Fibroblast of skin of right quadriceps (primary cell): Measurements from ENCODE around the gene IQSEC3.
"Not testable (repeated sequence)": the region's sequence is repeated elsewhere in the genome, so short reads cannot be mapped to it uniquely, and the experiment has no call there.

ENCODE experiments used
- DNase-seq: peaks from one replicate; pipeline ENCODE4 v3.0.0-alpha.2; 2013

IQSEC3 gene

DNA sequence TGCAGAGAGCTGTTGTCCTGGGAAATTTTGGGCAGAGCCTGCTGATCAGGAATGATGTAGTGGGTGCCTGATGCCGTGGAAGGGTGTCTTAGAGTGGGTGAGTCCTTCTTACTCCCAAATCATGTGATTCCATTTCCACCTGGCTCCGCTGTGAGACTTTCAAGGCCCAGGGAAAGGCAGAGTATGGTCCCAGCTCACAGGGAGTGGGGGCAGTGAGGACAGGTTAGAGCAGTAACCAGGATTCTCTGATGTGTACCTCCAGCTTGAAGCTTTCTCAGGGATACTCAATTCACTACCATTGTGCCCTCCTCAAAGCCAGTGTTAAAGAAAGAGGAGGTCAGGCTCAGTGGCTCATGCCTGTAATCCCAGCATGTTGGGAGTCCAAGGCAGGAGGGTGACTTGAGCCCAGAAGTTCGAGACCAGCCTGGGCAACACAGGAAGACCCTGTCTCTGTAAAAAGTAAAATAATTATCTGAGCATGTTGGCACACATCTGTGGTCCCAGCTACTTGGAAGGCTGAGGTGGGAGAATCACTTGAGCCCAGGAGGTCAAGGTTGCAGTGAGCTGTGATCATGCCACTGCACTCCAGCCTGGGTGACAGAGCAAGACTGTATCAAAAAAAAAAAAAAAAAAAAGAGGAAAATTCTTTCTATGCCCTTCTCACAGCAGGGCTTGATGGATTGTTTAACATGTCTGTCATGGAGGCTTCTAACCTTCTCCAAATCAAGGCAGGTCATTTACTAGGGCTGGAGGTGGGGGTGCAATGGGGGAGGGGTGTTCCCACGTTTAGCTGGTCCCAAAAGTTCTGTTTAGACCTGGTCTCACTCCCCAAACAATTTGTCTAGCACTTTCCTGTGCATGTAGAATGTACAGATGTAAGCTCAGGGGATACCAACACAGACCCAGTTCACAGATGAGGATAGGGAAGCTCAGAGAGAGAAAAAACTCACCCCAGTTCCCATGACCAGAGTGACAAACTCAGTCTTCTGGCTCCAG, 12.5 kb upstream of the IQSEC3 start:
- DNase-seq = no peak

DNA sequence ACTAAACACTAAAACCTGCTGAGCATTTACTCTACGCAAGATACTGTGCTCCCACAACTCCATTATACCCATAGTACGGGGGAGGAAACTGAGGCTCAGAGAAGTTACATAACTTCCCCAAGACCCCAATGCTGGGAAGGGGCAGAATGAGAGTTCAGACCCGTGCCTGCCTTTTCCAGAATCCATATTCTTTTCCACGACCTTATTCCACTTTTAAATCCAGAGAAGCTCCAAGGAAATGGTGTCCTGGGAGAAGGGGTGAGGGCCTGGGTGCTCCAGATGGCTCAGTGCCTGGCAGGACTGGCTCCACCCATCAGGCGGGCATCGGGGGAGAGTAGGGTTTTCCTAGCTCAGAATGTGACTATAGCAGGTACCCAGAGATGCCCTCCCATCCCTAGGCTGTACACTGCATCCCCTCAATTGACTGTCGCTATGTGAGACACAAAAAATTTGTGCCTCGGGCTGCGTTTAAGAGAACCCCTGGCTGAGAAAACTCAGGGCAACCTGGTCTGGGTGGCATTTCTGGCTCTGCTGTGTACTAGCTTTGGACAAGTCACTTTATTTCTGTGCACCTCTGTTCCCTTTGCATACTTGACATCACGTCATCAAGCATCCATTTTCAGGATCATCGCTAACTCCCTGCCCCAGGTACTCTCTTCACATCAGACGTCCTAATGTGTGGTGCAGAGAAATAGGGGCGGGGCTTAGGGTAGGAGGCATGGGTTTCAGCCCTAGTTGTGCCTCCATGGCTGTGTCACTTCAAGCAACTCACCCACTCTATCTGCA, 11.6 kb upstream of the IQSEC3 start:
- no peak for DNase-seq

DNA sequence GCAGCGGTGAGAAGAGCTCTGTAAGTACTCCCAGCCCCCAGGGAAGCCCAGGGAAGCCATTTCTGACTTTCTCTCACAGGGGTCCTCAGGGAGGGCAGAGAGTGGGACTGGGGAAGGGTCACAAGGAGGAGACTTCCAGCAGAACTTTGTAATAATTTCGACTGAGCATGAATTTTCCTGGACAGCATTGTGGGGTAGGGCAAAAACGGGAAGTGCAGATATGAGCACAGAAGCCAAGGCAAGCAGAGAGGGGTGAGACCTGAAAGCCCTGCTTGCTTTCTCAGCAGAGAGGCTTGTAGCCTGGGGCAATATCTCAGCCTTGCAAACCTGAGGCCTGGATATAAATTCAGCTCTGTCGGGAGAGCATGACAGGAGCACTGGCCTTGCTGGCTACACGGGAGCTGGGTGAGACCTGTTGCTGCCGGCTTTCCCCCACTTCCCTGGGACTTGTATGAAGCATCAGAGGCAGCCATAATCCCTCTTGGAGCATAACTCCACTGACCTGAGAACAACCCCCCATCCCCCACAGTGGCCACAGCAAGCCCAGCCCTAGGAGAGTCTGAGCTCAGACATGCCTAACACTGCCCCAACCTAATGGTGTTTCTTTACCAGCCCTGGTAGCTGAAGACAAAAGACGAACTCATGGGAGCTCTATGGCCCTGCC, 9.8 kb upstream of the IQSEC3 start:
- DNase-seq = no peak

DNA sequence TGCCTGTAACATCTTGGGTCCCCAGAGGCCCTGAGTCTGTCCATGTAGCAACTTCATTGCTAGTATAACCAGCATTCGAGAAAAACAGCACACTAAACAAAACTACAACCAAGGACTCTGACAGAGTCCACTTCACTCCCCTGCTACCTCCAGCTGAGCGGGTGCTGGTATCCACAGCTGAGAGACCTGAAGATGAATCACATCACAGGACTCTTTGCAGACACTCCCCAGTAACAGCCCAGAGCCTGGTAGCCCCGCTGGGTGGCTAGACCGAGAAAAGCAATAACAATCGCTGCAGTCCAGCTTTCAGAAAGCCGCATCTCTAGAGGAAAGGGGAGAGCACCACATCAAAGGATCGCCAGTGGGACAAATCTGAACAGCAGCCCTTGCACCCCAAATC, 9.0 kb upstream of the IQSEC3 start:
- DNase-seq = no peak

DNA sequence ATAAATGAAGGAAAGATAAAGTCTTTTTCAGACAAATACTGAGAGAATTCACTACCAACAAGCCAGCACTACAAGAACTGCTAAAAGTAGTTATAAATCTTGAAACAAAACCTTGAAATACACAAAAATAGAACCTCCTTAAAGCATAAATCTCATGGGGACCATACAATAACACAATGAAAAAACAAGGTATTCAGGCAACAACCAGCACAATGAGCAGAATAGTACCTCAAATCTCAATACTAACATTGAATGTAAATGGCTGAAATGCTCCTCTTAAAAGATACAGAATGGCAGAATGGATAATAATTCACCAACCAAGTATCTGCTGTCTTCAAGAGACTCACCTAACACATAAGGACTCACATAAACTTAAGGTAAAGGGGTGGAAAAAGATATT, 7.7 kb upstream of the IQSEC3 start:
- no peak for DNase-seq

DNA sequence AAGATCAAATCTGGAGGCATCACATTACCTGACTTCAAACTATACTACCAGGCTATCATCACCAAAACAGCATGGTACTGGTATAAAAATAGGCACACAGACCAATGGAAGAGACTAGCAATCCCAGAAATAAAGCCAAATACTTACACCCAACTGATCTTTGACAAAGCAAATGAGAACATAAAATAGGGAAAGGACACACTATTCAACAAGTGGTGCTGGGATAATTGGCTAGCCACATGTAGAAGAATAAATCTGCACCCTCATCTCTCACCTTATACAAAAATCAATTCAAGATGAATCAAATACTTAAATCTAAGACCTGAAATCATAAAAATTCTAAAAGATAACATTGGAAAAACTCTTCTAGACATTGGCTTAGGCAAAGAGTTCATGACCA, 4.7 kb upstream of the IQSEC3 start:
- DNase-seq = not testable (repeated sequence)

DNA sequence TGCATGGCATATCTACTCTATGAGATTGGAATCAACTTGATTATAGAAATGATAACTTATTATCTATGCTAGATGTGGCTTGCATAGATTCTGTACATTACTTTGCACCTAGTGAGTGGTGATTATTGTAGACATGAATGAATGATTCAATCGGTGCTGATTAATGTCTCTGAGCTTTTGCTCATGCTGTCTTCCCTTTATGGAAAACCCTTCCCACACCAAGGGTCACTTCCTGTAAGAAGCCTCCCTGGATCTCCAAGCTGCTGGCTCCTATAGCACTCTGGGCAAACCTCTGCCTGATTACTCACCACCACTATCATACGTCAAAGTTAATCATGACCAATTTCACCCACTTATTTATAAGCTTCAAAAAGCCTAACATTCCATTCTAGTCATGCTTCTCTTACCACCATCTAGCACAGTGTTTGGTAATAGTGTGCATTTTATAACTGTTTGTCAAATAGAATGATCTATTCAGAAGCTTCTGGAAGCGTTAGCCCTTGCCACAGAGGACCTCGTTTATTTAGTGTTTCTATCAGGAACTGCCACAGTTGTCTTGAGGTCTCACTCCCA, 990 bp upstream of the IQSEC3 start:
- peak; percentile 68 for DNase-seq

DNA sequence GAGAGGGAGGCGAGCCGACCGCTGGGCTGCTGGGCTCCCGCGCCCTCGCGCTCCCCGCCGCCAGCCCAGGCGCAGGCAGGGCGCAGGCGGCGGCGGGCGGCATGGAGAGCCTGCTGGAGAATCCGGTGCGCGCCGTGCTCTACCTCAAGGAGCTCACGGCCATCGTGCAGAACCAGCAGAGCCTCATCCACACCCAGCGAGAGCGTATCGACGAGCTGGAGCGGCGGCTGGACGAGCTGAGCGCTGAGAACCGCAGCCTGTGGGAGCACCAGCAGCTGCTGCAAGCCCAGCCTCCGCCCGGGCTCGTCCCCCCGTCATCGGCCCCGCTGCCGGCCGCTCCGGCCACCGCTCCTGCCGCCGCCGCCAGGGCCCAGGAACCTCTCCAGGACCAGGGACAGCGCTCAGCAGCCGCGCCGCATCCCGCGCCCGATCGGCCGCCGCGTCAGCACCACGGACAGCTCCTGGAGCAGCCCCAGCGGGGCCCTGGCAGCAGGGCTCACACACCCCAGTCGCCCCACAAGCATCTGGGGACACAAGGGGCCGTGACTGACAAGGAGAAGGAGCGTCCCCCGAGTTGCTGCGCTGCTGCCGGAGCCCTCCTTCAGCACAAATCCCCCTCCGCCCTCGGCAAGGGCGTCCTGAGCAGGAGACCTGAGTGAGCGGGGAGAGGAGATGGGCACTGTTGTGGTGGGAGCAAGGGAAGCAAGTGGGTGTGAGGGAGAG, 376 bp downstream of the IQSEC3 start:
- not testable (repeated sequence) for DNase-seq

DNA sequence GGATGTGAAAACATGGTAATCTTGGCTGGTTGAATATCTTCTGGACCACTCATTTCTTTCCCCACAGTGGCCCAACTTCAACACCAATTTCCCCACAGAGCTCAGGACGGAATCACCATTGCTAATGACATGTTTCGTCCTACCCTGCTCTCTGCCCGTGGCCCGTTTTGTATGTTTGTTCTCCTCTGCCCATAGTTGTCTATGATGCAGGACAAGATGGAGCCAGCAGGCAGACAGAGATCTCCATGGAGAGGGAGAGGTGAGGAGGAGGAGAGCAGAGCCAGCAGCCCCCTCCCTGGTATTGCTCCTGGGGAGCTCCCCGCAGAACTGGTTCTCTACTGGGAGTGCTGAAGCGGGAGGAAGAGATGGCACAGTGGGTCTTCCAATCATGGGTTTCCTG, 3.1 kb downstream of the IQSEC3 start:
- not testable (repeated sequence) for DNase-seq

DNA sequence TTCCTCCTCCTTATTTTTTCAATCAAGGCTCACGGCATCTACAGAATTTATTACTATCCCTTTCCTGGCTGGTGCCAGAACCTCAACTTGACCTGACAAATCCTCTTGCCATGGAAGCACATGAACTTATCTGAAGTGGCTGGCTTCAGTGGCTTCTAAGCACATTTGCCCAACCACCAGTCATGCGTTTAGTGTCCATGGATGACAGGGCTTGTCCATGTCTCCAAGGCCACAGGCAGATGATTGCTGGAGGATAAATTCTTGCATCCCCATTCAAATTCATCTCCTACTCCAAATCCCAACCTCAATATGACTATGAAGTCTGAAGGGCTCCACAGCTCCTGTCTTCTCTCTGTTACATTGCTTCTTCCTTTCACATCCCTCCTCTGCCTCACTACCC, 4.0 kb downstream of the IQSEC3 start:
- not testable (repeated sequence) for DNase-seq

DNA sequence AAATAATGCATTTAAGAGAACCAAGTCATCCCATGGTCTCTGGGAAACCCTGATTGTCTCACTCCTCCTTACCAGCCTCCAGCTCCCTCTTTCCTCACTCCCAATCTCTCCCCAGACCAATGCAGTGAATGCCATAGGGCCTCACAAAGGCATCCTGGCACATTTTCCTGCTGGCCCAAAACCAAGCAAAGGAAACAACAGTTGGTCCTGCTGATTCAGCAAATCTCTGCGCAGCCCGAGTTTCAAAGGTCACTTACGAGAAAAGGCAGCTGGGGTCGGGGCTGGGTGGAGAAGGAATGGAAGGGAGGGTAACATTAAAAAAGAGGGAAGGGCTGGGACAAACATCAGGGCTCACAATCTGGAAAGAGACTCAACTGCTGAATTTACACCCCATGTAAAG, 5.5 kb downstream of the IQSEC3 start:
- not testable (repeated sequence) for DNase-seq

DNA sequence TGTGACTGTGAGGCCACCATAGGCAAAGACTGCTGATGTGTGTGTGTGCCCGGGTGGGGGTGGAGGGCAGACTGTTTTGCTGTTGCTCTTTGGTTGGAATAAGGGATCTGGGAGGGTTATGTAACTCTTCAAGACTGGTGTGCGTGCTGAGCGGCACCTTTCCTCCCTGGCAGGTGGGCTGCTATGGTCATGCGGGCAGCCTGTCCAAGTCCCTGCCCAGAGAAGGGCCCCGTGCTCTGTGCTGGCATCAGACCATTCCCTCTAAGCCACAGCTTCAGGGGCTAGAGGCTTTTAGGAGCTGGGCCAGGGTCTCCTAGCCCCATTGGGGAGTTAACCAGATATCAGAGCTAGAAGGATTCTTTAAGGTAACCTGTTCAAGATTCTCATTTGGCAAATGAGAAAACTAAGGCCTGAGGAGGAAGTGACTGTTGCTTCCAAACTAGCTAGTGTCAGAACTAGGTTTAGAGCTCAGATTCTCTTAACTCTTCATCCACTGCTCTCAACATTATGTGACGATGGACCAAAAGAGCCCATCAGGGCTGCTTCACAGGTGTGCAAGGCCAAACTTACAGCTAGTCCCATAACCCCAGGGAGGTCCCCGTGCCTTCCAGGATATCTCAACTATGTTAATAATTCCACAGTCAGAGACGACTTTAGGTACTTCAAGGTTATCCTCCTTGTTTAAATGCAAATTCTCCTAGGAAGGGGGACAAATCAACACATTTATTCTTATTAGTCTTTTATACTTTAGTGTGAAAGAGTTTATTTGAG, 8.0 kb downstream of the IQSEC3 start:
- DNase-seq = not testable (repeated sequence)

DNA sequence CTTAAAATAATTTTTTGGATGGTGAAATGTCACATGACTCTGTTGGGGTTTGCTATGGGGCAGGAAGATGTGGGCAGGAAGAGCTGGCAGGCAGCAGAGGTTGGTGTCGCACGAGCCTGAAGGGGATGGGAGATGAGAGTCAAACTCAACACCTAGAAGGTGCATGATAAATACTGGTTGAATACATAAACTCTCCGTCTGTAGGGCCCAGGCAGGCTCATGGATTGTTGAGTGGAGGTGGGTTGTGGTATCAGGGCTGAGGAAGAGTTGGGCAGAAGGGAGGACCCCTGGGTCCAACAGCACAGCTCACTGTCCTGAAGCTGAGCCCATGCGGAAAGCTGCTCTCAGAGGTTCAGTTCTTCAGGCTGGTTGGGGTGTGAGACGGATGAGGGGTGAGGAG, 9.0 kb downstream of the IQSEC3 start:
- not testable (repeated sequence) for DNase-seq

DNA sequence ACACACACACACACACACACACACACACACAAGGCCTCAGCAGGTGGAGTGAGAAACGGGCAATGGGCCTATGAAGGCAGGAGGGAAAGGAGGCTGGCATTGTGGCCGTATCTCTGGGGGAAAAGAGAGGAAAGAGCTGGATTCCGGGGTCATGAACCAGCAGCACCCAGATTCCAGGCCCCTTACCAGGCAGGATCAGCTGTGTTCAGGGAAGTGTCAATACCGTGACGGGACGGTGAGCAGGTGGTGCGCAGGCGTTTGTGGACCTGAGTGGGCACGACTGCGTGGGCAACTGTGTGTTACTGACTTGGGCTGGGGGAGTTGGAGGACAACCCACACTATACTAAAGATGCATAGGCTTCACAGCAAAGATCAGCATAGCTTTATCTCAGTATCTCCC, 9.5 kb downstream of the IQSEC3 start:
- DNase-seq = not testable (repeated sequence)

DNA sequence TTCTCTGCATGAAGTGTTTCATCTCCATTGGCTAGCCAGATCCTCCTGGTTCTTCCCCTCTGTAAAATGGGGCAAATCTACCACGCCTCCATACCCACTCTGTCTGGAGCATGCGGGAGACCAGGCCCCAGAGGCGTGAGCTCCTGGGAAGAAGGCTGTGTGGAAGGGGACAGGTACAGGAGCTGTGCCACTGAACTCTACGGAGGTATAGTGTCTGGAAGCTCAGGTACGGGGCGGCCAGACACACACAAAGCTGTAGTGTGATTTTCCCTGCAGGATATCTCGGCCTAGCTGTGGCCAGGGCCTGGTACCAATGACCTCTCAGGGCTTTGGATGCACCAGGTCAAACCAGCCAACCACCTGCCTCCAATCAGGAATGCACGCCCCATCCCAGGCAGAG, 10.0 kb downstream of the IQSEC3 start:
- not testable (repeated sequence) for DNase-seq

DNA sequence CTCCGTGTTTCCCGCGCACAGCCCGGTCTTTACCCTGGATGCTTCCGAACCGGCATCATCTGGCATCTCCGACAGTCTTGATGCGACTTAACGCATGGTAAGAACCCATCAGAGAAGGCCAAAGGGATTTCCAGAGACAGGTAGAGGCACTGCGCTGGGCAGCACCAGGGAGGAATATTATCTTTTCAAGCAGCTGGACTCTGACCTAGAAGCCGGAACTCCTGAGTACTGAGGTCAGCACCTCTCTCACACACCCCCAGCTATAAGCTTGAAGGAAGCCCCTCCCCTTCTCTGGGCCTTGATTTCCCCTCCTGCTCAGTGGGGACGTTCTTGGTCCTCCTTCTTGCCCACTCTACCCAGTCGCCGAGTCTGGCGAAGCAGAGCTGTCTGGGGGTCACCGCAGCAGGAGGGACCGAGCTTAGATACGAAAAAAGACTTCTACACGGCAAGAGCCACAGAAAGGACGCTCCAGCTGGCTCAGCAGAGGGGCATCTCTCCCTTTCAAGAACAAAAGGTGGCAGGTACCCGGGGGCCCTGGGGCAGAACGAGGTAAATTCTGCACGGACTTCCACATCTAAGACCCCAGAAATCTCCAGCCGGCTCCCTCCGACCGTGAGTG, 10.6 kb downstream of the IQSEC3 start:
- DNase-seq = not testable (repeated sequence)

DNA sequence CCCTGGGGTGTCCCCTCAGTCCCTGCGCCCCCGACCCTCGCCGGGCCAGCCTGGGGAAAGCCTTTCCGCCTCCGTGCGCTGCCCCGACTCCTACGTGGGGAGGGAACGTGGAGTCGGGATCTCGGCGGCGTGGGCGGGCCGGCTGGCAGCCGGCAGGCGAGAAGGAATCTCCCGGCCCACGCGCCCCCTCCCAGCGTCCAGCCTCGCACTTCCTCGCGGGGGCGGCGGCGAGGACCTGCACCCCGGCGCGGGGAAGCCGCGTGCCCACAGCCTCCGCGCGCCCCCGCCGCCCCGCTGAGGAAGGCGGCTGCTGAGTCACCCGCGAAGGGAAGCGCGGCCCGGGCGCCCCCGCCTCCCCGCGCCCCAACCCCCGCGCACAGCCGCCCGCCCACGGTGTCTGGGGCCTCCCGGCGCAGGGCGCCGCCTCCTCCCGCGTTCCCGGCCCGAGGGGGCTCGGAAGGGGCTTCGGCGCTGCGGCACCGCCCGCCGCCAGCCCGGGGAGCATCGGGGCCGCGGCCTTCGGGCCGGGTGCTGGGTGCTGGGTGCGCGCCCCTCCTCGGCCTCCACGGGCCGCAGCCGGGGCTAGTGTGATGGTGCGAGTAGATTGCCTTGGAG, 11.3 kb downstream of the IQSEC3 start:
- DNase-seq = not testable (repeated sequence)

DNA sequence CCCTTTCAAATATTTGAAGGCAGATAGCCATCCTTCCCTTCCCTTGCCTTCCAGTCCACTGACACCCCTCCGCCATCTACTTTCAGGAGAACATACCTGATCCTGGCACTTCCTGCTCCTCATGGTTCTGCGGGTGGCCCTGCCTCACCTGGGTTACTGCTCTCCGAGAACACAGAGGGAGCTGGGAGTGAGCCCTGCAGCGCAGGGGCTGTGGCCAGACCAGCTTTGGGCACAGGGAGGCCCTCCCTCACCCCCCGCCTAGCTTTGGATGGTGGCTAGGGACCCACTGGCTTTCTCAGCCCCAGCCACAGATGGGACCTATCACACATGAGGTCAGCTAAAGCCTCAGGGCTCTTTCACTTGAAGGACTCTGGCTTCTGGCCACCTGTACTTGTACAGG, 12.4 kb downstream of the IQSEC3 start:
- no peak for DNase-seq

DNA sequence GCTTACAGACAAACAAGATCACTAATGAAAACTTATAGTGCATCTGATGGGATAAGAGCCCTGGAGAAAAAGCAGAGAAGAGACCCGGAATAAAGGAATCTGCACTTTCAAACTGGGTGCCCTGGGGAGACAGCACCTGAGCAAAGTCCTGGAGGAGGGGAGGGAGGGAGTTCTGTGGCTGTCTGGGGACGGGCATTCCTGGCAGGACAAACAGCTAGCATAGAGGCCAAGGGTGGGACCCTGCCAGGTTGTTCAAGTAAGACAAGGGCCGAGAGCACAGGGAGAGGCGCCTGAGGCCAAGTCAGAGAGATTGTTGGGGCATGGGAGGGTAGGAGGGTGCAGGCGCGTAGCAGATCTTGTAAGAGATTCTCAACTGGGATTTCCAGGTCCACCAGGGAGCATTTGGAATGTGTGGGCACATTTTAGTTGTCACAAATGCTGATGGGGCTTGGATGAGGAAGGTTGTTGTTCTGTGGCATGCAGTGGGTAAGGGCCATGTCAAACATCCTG, 14.2 kb downstream of the IQSEC3 start:
- no peak for DNase-seq

DNA sequence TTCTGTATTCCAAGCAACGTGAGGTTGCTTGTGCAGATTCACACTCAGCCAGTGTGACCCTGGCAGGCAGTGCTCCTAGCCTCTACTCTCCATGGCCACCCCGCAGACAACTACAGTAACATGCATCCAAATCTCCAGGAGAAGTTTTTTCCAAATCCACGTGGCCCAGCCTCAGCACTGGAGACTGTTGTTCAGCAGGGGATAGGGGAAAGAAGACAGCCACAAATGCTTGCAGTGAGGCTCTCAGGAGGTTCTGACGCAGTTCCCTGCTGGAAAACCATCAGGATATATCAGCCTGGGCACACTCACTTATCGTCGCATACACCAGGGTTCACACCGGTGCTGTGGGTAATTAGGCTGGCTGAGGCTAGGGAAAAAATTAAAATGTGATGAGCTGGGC, 16.2 kb downstream of the IQSEC3 start:
- DNase-seq = no peak
